ENCODE results near the gene IGFBP6.

IGFBP6 gene

GRCh38 chr12:53060721-53061276 is 36.7 kb upstream of the IGFBP6 start:
- no peak overlapping the region for H3K27ac ChIP-seq (ENCODE audit: low read length)
- no peaks in the 10 kb centered on the region for H3K4me1 ChIP-seq (ENCODE audit: insufficient read depth, low read length)
- peaks cover 5% of the 10 kb centered on the region; the same call in 1 of the 2 replicates for H3K27me3 ChIP-seq (ENCODE audit: insufficient read depth, low read length)
- no peaks in the 10 kb centered on the region for H3K9me3 ChIP-seq (ENCODE audit: insufficient read depth, low read depth, low read length)
- H3K9ac ChIP-seq (ENCODE audit: low read depth, low read length), result no peak overlapping the region
- no peak overlapping the region for H3K4me3 ChIP-seq (ENCODE audit: low read length)
- no peaks in the 10 kb centered on the region for H3K36me3 ChIP-seq (ENCODE audit: insufficient read depth, low read depth, low read length)

GRCh38 chr12:53061404-53062010 is 36.0 kb upstream of the IGFBP6 start:
- Histone ChIP-seq H3K4me1 (ENCODE audit: insufficient read depth, low read length) (no peaks in the 10 kb centered on the region), H3K36me3 (ENCODE audit: insufficient read depth, low read depth, low read length) (no peaks in the 10 kb centered on the region), H3K27me3 (ENCODE audit: insufficient read depth, low read length) (peaks cover 4% of the 10 kb centered on the region; the same call in 1 of the 2 replicates), H3K4me3 (ENCODE audit: low read length) (no peak overlapping the region), H3K9ac (ENCODE audit: low read depth, low read length) (no peak overlapping the region), H3K27ac (ENCODE audit: low read length) (no peak overlapping the region), H3K9me3 (ENCODE audit: insufficient read depth, low read depth, low read length) (no peaks in the 10 kb centered on the region)

GRCh38 chr12:53062011-53062961 is 35.2 kb upstream of the IGFBP6 start:
- Histone ChIP-seq H3K36me3 (ENCODE audit: insufficient read depth, low read depth, low read length) (no peaks in the 10 kb centered on the region), H3K27ac (ENCODE audit: low read length) (no peak overlapping the region)

GRCh38 chr12:53062977-53063707 is 34.3 kb upstream of the IGFBP6 start:
- Histone ChIP-seq H3K4me3 (ENCODE audit: low read length) (no peak overlapping the region), H3K9ac (ENCODE audit: low read depth, low read length) (no peak overlapping the region), H3K27me3 (ENCODE audit: insufficient read depth, low read length) (no peaks in the 10 kb centered on the region; the same call in 1 of the 2 replicates), H3K36me3 (ENCODE audit: insufficient read depth, low read depth, low read length) (no peaks in the 10 kb centered on the region), H3K9me3 (ENCODE audit: insufficient read depth, low read depth, low read length) (no peaks in the 10 kb centered on the region), H3K4me1 (ENCODE audit: insufficient read depth, low read length) (no peaks in the 10 kb centered on the region), H3K27ac (ENCODE audit: low read length) (no peak overlapping the region)

More at GRCh38 chr12:53062011-53062961, 35.2 kb upstream of the IGFBP6 start:
- Histone ChIP-seq H3K27me3 (ENCODE audit: insufficient read depth, low read length) (no peaks in the 10 kb centered on the region; the same call in 1 of the 2 replicates), H3K9ac (ENCODE audit: low read depth, low read length) (no peak overlapping the region), H3K9me3 (ENCODE audit: insufficient read depth, low read depth, low read length) (no peaks in the 10 kb centered on the region), H3K4me1 (ENCODE audit: insufficient read depth, low read length) (no peaks in the 10 kb centered on the region), H3K4me3 (ENCODE audit: low read length) (no peak overlapping the region)

GRCh38 chr12:53063708-53064612 is 33.5 kb upstream of the IGFBP6 start:
- Histone ChIP-seq H3K4me3 (ENCODE audit: low read length) (no peak overlapping the region), H3K27me3 (ENCODE audit: insufficient read depth, low read length) (no peaks in the 10 kb centered on the region), H3K4me1 (ENCODE audit: insufficient read depth, low read length) (no peaks in the 10 kb centered on the region), H3K9ac (ENCODE audit: low read depth, low read length) (no peak overlapping the region), H3K36me3 (ENCODE audit: insufficient read depth, low read depth, low read length) (no peaks in the 10 kb centered on the region), H3K27ac (ENCODE audit: low read length) (no peak overlapping the region), H3K9me3 (ENCODE audit: insufficient read depth, low read depth, low read length) (no peaks in the 10 kb centered on the region)

- H3K36me3 ChIP-seq (ENCODE audit: insufficient read depth, low read depth, low read length), result no peaks in the 10 kb centered on the region
- H3K9me3 ChIP-seq (ENCODE audit: insufficient read depth, low read depth, low read length), result no peaks in the 10 kb centered on the region
- no peaks in the 10 kb centered on the region for H3K27me3 ChIP-seq (ENCODE audit: insufficient read depth, low read length)
- no peak overlapping the region for H3K4me3 ChIP-seq (ENCODE audit: low read length)
- no peaks in the 10 kb centered on the region; the same call in 1 of the 2 replicates for H3K4me1 ChIP-seq (ENCODE audit: insufficient read depth, low read length)
- no peak overlapping the region for H3K27ac ChIP-seq (ENCODE audit: low read length)
- no peak overlapping the region for H3K9ac ChIP-seq (ENCODE audit: low read depth, low read length)
Observed at GRCh38 chr12:53064613-53065436, 32.6 kb upstream of the IGFBP6 start.

GRCh38 chr12:53065470-53065869 is 32.0 kb upstream of the IGFBP6 start:
- Histone ChIP-seq H3K4me1 (ENCODE audit: insufficient read depth, low read length) (no peaks in the 10 kb centered on the region; the same call in 1 of the 2 replicates), H3K9me3 (ENCODE audit: insufficient read depth, low read depth, low read length) (no peaks in the 10 kb centered on the region), H3K4me3 (ENCODE audit: low read length) (no peak overlapping the region), H3K27ac (ENCODE audit: low read length) (no peak overlapping the region), H3K36me3 (ENCODE audit: insufficient read depth, low read depth, low read length) (no peaks in the 10 kb centered on the region), H3K27me3 (ENCODE audit: insufficient read depth, low read length) (no peaks in the 10 kb centered on the region), H3K9ac (ENCODE audit: low read depth, low read length) (no peak overlapping the region)

GRCh38 chr12:53065975-53066931 is 31.2 kb upstream of the IGFBP6 start:
- no peak overlapping the region for H3K4me3 ChIP-seq (ENCODE audit: low read length)
- H3K9me3 ChIP-seq (ENCODE audit: insufficient read depth, low read depth, low read length), result no peaks in the 10 kb centered on the region
- no peaks in the 10 kb centered on the region for H3K36me3 ChIP-seq (ENCODE audit: insufficient read depth, low read depth, low read length)
- H3K4me1 ChIP-seq (ENCODE audit: insufficient read depth, low read length), result no peaks in the 10 kb centered on the region; the same call in 1 of the 2 replicates
- H3K27me3 ChIP-seq (ENCODE audit: insufficient read depth, low read length), result no peaks in the 10 kb centered on the region
- no peak overlapping the region for H3K27ac ChIP-seq (ENCODE audit: low read length)
- H3K9ac ChIP-seq (ENCODE audit: low read depth, low read length), result no peak overlapping the region

- H3K9ac ChIP-seq (ENCODE audit: low read depth, low read length), result no peak overlapping the region
- no peaks in the 10 kb centered on the region for H3K36me3 ChIP-seq (ENCODE audit: insufficient read depth, low read depth, low read length)
- H3K27ac ChIP-seq (ENCODE audit: low read length), result no peak overlapping the region
- no peak overlapping the region for H3K4me3 ChIP-seq (ENCODE audit: low read length)
- H3K27me3 ChIP-seq (ENCODE audit: insufficient read depth, low read length), result no peaks in the 10 kb centered on the region
- H3K4me1 ChIP-seq (ENCODE audit: insufficient read depth, low read length), result peaks cover 4% of the 10 kb centered on the region; the same call in 1 of the 2 replicates
- H3K9me3 ChIP-seq (ENCODE audit: insufficient read depth, low read depth, low read length), result no peaks in the 10 kb centered on the region
Observed at GRCh38 chr12:53067074-53067992, 30.1 kb upstream of the IGFBP6 start.

Data from iPS-20b (cell line).